GM18505 (cell line): Measurements from ENCODE around the gene DPP7.

Experiments used
- ATAC-seq: cut with Tn5 transposase; IDR thresholded peaks from one replicate; pipeline ENCODE4 v1.9.1; 2021; ENCODE audit not compliant: unreplicated experiment
- POLR2A ChIP-seq: IDR thresholded peaks from 4 replicates; pipeline ENCODE4 v1.6.1; 2011; ENCODE audit warnings: borderline replicate concordance; ENCODE audit not compliant: insufficient read depth, insufficient read length; ENCODE audit errors: extremely low read depth

The DPP7 gene

GRCh38 chr9:137106662-137107250, 7.8 kb downstream of the DPP7 start:
- TF ChIP-seq POLR2A = no peak

DNA sequence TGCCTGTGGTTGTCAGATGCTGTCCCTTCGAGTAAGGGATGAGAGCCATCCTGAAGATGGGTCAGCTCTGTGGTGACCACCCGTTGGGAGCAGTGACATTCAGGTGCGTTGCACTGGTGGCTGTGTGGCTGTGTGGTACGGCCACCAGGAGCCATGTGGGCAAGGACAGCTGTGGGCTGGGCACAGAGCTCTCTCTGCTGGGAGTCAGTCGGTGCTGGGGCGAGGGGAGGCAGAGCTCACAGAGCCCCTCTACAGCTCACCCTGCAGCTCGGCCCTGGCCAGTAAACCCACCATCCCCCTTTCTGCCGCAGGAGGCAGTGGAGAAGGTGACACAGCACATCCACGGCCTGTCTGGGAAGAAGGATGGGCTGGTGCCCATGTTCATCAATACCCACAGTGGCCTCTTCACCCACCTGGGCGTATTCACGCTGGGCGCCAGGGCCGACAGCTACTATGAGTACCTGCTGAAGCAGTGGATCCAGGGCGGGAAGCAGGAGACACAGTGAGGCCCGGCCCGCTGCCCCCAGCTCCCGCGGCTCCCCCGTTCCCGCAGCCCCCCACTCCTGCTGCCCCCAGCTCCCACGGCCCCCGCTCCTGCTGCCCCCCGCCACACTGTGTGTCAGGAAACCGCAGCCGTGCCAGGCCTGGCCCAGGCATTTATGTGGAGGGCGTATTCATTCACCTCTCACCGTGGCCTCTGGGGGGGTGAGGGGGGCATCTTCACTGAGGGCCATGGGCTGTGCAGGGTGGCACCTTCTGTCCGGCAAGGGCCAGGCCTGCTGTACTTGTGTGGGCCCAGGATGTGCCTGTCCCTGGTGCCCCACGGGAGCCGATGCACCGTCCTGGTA, 8.5 kb downstream of the DPP7 start:
- no peak for TF ChIP-seq POLR2A
- no peak for ATAC-seq

More at GRCh38 chr9:137106662-137107250, 7.8 kb downstream of the DPP7 start:
- ATAC-seq = no peak

DNA sequence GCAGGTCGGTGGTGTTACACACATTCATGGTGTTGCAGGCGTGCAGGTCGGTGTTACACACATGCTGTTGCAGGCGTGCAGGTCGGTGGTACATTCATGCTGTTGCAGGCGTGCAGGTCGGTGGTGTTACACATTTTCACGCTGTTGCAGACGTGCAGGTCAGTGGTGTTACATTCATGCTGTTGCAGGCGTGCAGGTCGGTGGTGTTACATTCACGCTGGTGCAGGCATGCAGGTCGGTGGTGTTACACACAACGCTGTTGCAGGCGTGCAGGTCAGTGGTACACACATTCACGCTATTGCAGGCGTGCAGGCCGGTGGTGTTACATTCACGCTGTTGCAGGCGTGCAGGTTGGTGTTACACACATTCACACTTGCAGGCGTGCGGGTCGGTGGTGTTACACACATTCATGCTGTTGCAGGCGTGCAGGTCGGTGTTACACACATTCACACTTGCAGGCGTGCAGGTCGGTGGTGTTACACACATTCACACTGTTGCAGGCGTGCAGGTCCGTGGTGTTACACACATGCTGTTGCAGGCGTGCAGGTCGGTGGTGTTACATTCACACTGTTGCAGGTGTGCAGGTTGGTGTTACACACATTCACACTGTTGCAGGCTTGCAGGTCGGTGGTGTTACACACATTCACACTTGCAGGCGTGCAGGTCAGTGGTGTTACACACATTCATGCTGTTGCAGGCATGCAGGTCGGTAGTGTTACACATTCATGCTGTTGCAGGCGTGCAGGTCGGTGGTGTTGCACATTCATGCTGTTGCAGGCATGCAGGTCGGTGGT, 11.1 kb downstream of the DPP7 start:
- TF ChIP-seq POLR2A = no peak
- no peak for ATAC-seq

GRCh38 chr9:137099231-137099630, 15.3 kb downstream of the DPP7 start:
- TF ChIP-seq POLR2A = no peak
- ATAC-seq = no peak

DNA sequence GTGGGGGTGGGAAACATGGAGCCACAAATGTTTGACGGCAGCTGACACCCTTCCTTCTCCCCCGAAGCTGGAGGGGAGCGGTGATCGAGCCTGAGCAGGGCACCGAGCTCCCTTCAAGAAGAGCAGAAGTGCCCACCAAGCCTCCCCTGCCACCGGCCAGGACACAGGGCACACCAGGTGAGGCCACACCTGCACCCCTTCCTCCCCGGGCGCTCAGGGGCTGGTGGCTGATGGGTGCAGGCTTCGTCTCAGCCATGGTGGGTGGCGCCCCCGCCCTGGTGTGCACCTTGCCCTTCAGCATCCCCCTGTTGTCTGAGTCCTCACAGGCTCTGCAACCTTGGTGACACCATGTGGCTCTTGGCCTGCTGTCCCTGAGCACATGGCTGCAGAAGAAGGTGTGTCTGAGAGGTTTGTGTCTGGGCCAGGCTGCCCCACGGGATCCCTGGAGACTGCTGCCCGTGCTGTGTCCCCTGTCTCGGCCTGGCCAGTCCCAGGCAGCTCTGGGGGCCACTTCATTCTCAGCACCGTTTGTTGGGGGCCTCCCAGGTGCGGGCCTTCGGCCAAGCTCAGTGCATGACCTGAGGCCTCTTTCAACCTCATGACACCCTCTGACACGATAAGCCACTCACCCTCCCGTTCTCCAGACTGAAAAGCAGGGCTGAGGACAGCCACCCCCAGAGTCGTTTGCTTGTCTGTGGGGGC, 16.6 kb downstream of the DPP7 start:
- no peak for TF ChIP-seq POLR2A
- no peak for ATAC-seq

GRCh38 chr9:137096785-137097546, 17.6 kb downstream of the DPP7 start:
- ATAC-seq = no peak
- TF ChIP-seq POLR2A = no peak

DNA sequence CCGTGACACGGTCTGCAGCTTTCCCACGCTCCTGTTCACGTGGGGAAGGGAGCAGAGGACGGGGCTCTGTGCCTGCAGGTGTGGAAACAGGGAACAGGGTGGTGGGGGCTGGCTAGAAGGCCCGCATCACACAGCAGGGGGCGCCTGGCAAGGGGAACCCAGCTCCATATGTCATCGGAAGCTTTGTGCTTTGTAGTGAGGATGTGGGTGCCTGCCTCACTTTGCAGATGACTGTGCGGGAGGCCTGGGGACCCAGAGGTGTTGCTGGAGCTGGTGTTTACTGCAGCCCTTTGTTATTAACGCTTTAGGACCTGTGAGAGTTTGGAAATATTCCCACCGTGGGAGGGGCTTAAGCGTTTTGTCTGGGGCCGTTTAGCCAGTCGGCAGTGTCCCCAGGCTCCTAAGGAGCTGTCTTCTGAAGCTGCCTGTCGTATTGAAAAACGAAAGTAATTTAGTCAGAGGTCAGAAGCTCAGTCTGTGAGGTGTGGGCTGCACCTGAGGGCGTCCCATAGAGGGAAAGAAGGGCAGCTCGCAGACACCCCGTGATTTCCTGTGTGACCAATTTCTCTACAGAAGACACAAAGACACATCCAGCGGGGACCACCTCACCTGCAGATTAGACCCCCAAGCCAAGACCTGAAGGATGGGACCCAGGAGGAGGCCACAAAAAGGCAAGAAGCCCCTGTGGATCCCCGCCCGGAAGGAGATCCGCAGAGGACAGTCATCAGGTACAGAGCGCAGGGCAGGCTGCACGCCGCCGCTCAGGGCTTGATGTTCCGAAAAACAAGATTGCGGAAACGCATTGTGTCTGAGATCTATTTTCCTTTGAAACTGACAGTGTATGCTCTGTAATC, 18.6 kb downstream of the DPP7 start:
- no peak for TF ChIP-seq POLR2A
- peak; percentile 68 for ATAC-seq

DNA sequence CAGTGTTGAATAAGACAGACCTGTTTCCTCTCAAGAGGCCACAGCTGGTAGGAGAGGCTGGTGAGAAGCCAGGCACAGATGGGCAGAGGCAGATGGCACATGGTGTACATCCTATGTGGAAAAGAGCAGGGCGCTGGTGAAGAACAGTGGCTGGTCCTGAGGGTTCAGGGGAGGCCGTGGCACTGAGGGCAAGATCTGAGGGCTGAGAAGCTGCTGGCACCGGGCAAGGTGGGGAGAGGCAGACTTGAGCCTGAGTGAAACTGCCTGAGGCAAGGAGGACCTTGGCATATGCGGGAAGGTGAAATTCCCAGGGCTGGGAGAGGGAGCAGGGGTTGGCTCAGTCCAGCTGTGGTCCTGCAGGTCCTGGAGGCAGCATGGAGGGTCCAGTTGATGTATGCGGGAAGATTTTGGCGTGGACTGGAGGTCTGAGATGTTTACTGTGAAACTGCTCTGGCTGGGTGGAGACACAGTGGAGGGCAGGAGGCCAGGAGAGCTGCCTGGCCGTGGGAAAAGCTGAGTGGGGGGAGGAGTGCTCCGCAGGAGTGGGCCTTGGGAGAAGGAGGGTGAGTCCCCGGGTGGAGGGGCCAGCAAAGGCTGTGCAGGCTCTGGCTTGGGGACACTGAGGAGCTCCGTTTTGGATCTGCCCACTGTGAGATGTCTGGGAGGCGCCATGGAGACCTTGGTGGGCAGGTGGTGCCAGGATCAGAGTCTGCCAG, 25.1 kb downstream of the DPP7 start:
- ATAC-seq = no peak
- TF ChIP-seq POLR2A = no peak

DNA sequence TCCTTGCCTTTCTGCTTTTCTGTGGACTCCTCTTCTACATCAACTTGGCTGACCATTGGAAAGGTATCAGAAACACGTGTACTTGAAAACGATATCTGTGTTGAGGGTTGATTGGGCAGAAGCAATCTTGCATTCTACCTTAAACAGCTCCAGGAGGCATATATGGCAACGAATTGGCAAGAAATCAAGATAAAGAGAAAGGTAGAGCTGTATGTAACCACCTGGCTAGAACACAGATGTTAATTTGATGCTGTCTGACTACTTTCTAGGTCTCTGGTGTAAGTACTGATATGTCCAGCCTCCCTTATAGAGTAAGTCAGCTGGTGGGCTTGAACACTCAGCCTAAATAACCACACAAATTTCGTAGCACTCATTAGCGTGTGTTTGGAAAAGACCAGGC, 26.4 kb downstream of the DPP7 start:
- ATAC-seq = no peak
- TF ChIP-seq POLR2A = no peak

DNA sequence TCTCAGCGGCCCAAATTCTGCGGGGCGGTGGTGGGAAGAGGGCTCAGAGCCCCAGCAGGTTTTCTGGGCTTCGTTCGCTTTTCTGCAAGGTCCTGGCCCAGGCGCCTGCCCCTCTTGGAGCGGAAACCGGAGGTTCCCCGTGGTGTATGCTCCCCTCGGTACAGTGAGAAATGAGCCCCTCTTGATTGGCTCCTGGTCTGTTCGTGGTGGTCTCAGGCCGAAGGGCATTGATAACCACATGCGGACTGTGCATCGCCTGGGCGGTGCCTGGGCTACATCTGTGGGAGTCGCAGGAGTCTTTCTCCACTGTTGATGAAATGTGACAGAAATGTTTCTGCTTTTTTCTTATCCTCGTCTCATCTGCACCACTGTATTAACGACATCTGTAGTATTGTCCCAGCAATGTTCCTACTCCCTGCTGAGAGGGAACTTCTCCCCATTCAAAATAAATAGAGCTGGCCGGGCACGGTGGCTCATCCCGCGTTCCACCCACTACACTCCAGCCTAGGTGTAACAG, 27.1 kb downstream of the DPP7 start:
- ATAC-seq = peak; percentile 1
- no peak for TF ChIP-seq POLR2A
